HCT116 (cell line): Measurements from ENCODE around the gene PLOD1.

Experiments
- EZH2 ChIP-seq: fragments of 200-600 bp; sonication (generic); IDR thresholded peaks from 2 replicates; pipeline ENCODE4 v1.6.1; 2017; ENCODE audit warnings: antibody characterized with exemption, mixed run types
- EZH2phosphoT487 ChIP-seq: fragments of 200-600 bp; IDR thresholded peaks from 2 replicates; pipeline ENCODE4 v1.6.1; 2018; ENCODE audit warnings: antibody characterized with exemption, borderline replicate concordance
- JUND ChIP-seq: IDR thresholded peaks from 2 replicates; pipeline ENCODE4 v1.6.1; 2012
- POLR2A ChIP-seq: IDR thresholded peaks from 2 replicates; pipeline ENCODE4 v1.7.0; 2011; ENCODE audit warnings: borderline replicate concordance; ENCODE audit not compliant: insufficient read depth, insufficient read length; ENCODE audit errors: extremely low read depth
- POLR2AphosphoS5 ChIP-seq: IDR thresholded peaks from 2 replicates; pipeline ENCODE4 v1.6.1; 2011; ENCODE audit warnings: mild to moderate bottlenecking, low read depth, low read length, moderate library complexity
- RAD21 ChIP-seq: IDR thresholded peaks from 2 replicates; pipeline ENCODE4 v1.6.1; 2012; ENCODE audit warnings: low read depth, mild to moderate bottlenecking
- SRF ChIP-seq: IDR thresholded peaks from 2 replicates; pipeline ENCODE4 v1.6.1; 2012; ENCODE audit warnings: low read depth
- TCF7L2 ChIP-seq: IDR thresholded peaks from 2 replicates; pipeline ENCODE4 v1.7.0; 2011; ENCODE audit warnings: borderline replicate concordance, inconsistent platforms; ENCODE audit not compliant: insufficient read depth, insufficient read length; ENCODE audit errors: extremely low read depth
- YY1 ChIP-seq: IDR thresholded peaks from 2 replicates; pipeline ENCODE4 v1.6.1; 2011; ENCODE audit warnings: low read length, low read depth, moderate library complexity, mild to moderate bottlenecking; ENCODE audit not compliant: insufficient replicate concordance; ENCODE audit errors: extremely low read depth
- TF ChIP-seq, protein P1 (sequence below), 3 experiments: fragments of 200-600 bp in 1 of 3; sonication (generic) in 1 of 3; IDR thresholded peaks in 2 of 3; conservative IDR thresholded peaks in 1 of 3; 2 replicates each; pipeline ENCODE4 v1.5.1; 2012 to 2017; ENCODE audit warnings: low read depth in 2 of 3, low read length in 2 of 3, antibody characterized with exemption in 1 of 3, borderline replicate concordance in 1 of 3, control low read depth in 1 of 3, mild to moderate bottlenecking in 1 of 3, mixed read lengths in 1 of 3, mixed run types in 1 of 3, moderate library complexity in 1 of 3; ENCODE audit not compliant: insufficient read depth in 1 of 3
- TF ChIP-seq, protein P2 (sequence below): IDR thresholded peaks from 2 replicates; pipeline ENCODE4 v1.6.1; 2012

DNA sequence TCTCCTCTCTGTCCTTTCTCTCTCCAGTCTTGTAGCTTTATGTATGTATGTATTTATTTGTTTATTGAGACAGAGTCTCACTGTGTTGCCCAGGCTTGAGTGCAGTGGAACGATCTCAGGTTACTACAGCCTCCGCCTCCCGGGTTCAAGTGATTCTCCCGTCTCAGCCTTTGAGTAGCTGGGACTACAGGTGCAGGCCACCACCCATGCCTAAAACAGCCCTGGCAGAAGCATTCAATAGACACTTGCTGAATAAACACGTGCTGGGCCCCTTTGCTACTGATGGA lies 10.7 kb upstream of the PLOD1 start:
- TF ChIP-seq YY1 (no peak), POLR2A (no peak), JUND (no peak), RAD21 (no peak), POLR2AphosphoS5 (no peak), SRF (no peak), TCF7L2 (no peak), EZH2phosphoT487 (no peak), EZH2 (no peak)
- TF ChIP-seq, protein P1, sequence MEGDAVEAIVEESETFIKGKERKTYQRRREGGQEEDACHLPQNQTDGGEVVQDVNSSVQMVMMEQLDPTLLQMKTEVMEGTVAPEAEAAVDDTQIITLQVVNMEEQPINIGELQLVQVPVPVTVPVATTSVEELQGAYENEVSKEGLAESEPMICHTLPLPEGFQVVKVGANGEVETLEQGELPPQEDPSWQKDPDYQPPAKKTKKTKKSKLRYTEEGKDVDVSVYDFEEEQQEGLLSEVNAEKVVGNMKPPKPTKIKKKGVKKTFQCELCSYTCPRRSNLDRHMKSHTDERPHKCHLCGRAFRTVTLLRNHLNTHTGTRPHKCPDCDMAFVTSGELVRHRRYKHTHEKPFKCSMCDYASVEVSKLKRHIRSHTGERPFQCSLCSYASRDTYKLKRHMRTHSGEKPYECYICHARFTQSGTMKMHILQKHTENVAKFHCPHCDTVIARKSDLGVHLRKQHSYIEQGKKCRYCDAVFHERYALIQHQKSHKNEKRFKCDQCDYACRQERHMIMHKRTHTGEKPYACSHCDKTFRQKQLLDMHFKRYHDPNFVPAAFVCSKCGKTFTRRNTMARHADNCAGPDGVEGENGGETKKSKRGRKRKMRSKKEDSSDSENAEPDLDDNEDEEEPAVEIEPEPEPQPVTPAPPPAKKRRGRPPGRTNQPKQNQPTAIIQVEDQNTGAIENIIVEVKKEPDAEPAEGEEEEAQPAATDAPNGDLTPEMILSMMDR (IDR thresholded peaks at IDR 0.05 in 2 of 3, conservative IDR thresholded peaks at IDR 0.05 in 1 of 3; ENCODE audit: borderline replicate concordance in 1 of 3, insufficient read depth in 1 of 3, low read depth in 2 of 3, low read length in 2 of 3): no peak
- TF ChIP-seq, protein P2, sequence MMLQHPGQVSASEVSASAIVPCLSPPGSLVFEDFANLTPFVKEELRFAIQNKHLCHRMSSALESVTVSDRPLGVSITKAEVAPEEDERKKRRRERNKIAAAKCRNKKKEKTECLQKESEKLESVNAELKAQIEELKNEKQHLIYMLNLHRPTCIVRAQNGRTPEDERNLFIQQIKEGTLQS: no peak
